Keratinocyte (primary cell): Measurements from ENCODE around the gene MEX3C. TPM values are rescaled to one million over a fixed set of nuclear protein-coding genes. Genes with fewer than 3 reads are reported as not detected.

ENCODE experiments used
- DNase-seq: peaks from one replicate; pipeline ENCODE4 v3.0.0-alpha.2; 2011; ENCODE audit warnings: low read depth, missing footprints, low spot score
- FAIRE-seq: peaks from 2 replicates; lab custom pipeline; 2011; peaks lifted over from hg19 to GRCh38; lab: Jason Lieb, UNC
- H2AFZ ChIP-seq: 2 replicates; pipeline ENCODE4 v1.6.0; 2012; ENCODE audit warnings: low read length, control low read depth, inconsistent platforms; ENCODE audit not compliant: control insufficient read depth
- H3K27ac ChIP-seq: 2 replicates; pipeline ENCODE4 v1.5.1; 2011; ENCODE audit warnings: low read length; ENCODE audit not compliant: control insufficient read depth, insufficient read depth
- H3K27me3 ChIP-seq: 3 replicates; pipeline ENCODE4 v1.6.0; 2011; ENCODE audit warnings: low read length; ENCODE audit not compliant: control insufficient read depth, insufficient read depth; ENCODE audit errors: extremely low read depth
- H3K36me3 ChIP-seq, 2 experiments: 2 replicates in 1 of 2; 3 replicates in 1 of 2; pipeline ENCODE4 v1.5.1; 2011; ENCODE audit warnings: low read length in 2 of 2, mild to moderate bottlenecking in 1 of 2; ENCODE audit not compliant: control insufficient read depth in 2 of 2, insufficient read depth in 2 of 2; ENCODE audit errors: extremely low read depth in 1 of 2
- H3K4me1 ChIP-seq: 3 replicates; pipeline ENCODE4 v1.5.1; 2011; ENCODE audit warnings: low read length; ENCODE audit not compliant: control insufficient read depth, insufficient read depth; ENCODE audit errors: extremely low read depth
- H3K4me2 ChIP-seq: 3 replicates; pipeline ENCODE4 v1.6.0; 2011; ENCODE audit warnings: low read depth, low read length; ENCODE audit not compliant: control insufficient read depth, insufficient read depth; ENCODE audit errors: extremely low read depth
- H3K4me3 ChIP-seq, 3 experiments: fragments of 200-600 bp in 1 of 3; sonication (generic) in 1 of 3; 2 replicates in 2 of 3; 3 replicates in 1 of 3; pipeline ENCODE4 v1.5.1; 2011 to 2016; ENCODE audit warnings: low read length in 3 of 3, mild to moderate bottlenecking in 3 of 3, control low read depth in 2 of 3, inconsistent platforms in 1 of 3, low read depth in 1 of 3, mixed read lengths in 1 of 3, mixed run types in 1 of 3, moderate library complexity in 1 of 3; ENCODE audit not compliant: control insufficient read depth in 2 of 3, insufficient read depth in 2 of 3; ENCODE audit errors: extremely low read depth in 1 of 3
- H3K79me2 ChIP-seq: 2 replicates; pipeline ENCODE4 v1.6.0; 2012; ENCODE audit warnings: low read length; ENCODE audit not compliant: control insufficient read depth, insufficient read depth
- H3K9ac ChIP-seq: 3 replicates; pipeline ENCODE4 v1.6.0; 2011; ENCODE audit warnings: low read length; ENCODE audit not compliant: control insufficient read depth, insufficient read depth; ENCODE audit errors: extremely low read depth
- H3K9me1 ChIP-seq: 3 replicates; pipeline ENCODE4 v1.6.0; 2011; ENCODE audit warnings: low read length; ENCODE audit not compliant: control insufficient read depth, insufficient read depth; ENCODE audit errors: extremely low read depth
- H3K9me3 ChIP-seq: 2 replicates; pipeline ENCODE4 v1.5.1; 2012; ENCODE audit warnings: low read depth, low read length; ENCODE audit not compliant: control insufficient read depth
- H4K20me1 ChIP-seq: 3 replicates; pipeline ENCODE4 v1.6.0; 2011; ENCODE audit warnings: low read length; ENCODE audit not compliant: control insufficient read depth, insufficient read depth; ENCODE audit errors: extremely low read depth
- CTCF ChIP-seq, 3 experiments: IDR thresholded peaks in 1 of 3; conservative IDR thresholded peaks in 1 of 3; optimal IDR thresholded peaks in 1 of 3; 2 replicates in 2 of 3; 3 replicates in 1 of 3; pipeline versions ENCODE3 to v1.5.1; 2011; ENCODE audit warnings: low read length in 3 of 3, mild to moderate bottlenecking in 3 of 3, moderate library complexity in 2 of 3, control low read depth in 1 of 3, inconsistent platforms in 1 of 3; ENCODE audit not compliant: insufficient read depth in 2 of 3; ENCODE audit errors: extremely low read depth in 1 of 3
- EZH2 ChIP-seq: IDR thresholded peaks from one replicate; pipeline ENCODE4 v1.6.1; 2012; ENCODE audit warnings: inconsistent platforms, mild to moderate bottlenecking, low read length, moderate library complexity
- dilution Hi-C: fragments of 300-500 bp; cut with MboI; formaldehyde crosslinking; loops from one replicate; pipeline ENCODE4 v1.7.0; 2020; ENCODE audit warnings: low sequenced_read_pairs; ENCODE audit not compliant: extremely low pct_ligation_motif_present
- polyA plus RNA-seq, 5 experiments: library from polyadenylated mRNA; depleted of rRNA in 3 of 5; stranded (reverse) in 3 of 5; stranded (forward) in 1 of 5; unstranded in 1 of 5; fragments of >200 nt; gene quantifications; 1 replicate in 1 of 5; 2 replicates in 3 of 5; 3 replicates in 1 of 5; pipeline versions ENCODE4 v1.2.1 to v1.2.3, GENCODE V29; 2011 to 2012; ENCODE audit warnings: missing spikeins in 2 of 5, low read depth in 1 of 5, low replicate concordance in 1 of 5

MEX3C gene
- polyA plus RNA-seq, 1 donor (not counting 4 experiments of a cell fraction or from before 2014, with no cell fraction given), result 75.1 TPM

DNA sequence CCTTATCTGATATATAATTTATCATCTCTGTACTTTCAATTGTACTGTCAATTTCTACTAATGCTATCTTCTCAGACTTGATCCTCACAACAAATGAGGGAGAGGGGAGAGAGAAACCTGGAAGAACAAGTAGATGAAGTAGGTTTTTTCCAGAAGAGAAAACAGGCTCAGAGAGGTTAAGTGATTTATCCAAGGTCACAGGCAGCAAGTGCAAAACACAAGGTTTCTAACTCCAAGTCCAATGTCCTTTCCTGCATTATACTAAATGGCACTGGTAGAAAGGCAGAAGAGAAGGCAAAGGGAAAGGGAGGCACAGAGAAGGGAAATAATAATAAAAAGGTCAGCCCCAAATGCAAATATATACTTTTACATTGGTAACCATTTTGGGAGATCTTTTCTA is 7.5 kb downstream of the MEX3C start:
- TF ChIP-seq EZH2, result no peak
- Histone ChIP-seq H3K9ac (no peak overlapping the region), H2AFZ (no peak overlapping the region), H3K4me2 (no peak overlapping the region), H3K79me2 (peaks cover 97% of the 10 kb centered on the region), H3K4me3 (no peak overlapping the region), H3K9me1 (no peaks in the 10 kb centered on the region), H3K4me1 (peaks cover 34% of the 10 kb centered on the region), H3K27me3 (no peaks in the 10 kb centered on the region), H3K36me3 (no peaks in the 10 kb centered on the region), H3K27ac (no peak overlapping the region), H4K20me1 (peaks cover 4% of the 10 kb centered on the region), H3K9me3 (no peaks in the 10 kb centered on the region)
- FAIRE-seq, result no peak
- DNase-seq, result no peak
- dilution Hi-C loops, result no loop called here

GRCh38 chr18:51188024-51188701 is 9.3 kb downstream of the MEX3C start:
- H3K4me1 ChIP-seq, result peaks cover 18% of the 10 kb centered on the region
- H3K9me3 ChIP-seq, result no peaks in the 10 kb centered on the region
- dilution Hi-C loops, result no loop called here
- peaks cover 2% of the 10 kb centered on the region for H4K20me1 ChIP-seq
- no peak overlapping the region for H3K27ac ChIP-seq
- no peak for FAIRE-seq
- H3K4me2 ChIP-seq, result no peak overlapping the region
- H2AFZ ChIP-seq, result no peak overlapping the region
- no peaks in the 10 kb centered on the region for H3K9me1 ChIP-seq
- no peak overlapping the region for H3K4me3 ChIP-seq
- peaks cover 97% of the 10 kb centered on the region for H3K79me2 ChIP-seq
- no peak overlapping the region for H3K9ac ChIP-seq
- H3K36me3 ChIP-seq, result no peaks in the 10 kb centered on the region
- DNase-seq, result no peak
- no peaks in the 10 kb centered on the region for H3K27me3 ChIP-seq
- no peak for TF ChIP-seq CTCF (optimal IDR thresholded peaks at IDR 0.05 in 1 of 3, IDR thresholded peaks at IDR 0.05 in 1 of 3, conservative IDR thresholded peaks at IDR 0.05 in 1 of 3; ENCODE audit: extremely low read depth in 1 of 3, insufficient read depth in 2 of 3, low read length in 3 of 3)
- TF ChIP-seq EZH2, result no peak

- dilution Hi-C loops, result no loop called here
- Histone ChIP-seq H3K79me2 (peaks cover 95% of the 10 kb centered on the region), H2AFZ (no peak overlapping the region), H3K4me2 (no peak overlapping the region), H3K9me3 (no peaks in the 10 kb centered on the region), H3K4me1 (no peaks in the 10 kb centered on the region), H4K20me1 (peaks cover under 1% of the 10 kb centered on the region), H3K9ac (no peak overlapping the region), H3K36me3 (no peaks in the 10 kb centered on the region), H3K4me3 (no peak overlapping the region), H3K27ac (no peak overlapping the region), H3K9me1 (no peaks in the 10 kb centered on the region), H3K27me3 (no peaks in the 10 kb centered on the region)
- no peak for FAIRE-seq
- TF ChIP-seq EZH2, result no peak
- no peak for TF ChIP-seq CTCF (optimal IDR thresholded peaks at IDR 0.05 in 1 of 3, IDR thresholded peaks at IDR 0.05 in 1 of 3, conservative IDR thresholded peaks at IDR 0.05 in 1 of 3; ENCODE audit: extremely low read depth in 1 of 3, insufficient read depth in 2 of 3, low read length in 3 of 3)
- DNase-seq, result no peak
Measured at GRCh38 chr18:51185075-51185474, 12.4 kb downstream of the MEX3C start.
